Liver (tissue), 9 donors: Measurements from ENCODE around the gene FUT7. TPM values are rescaled to one million over a fixed set of nuclear protein-coding genes. Genes with fewer than 3 reads are reported as not detected.

Source experiments
- DNase-seq: peaks from one replicate; pipeline ENCODE4 v3.0.0-alpha.2; 2017; ENCODE audit warnings: low spot score
- H3K27ac ChIP-seq, 2 donors: one replicate each; pipeline ENCODE4 v1.7.0; 2013; ENCODE audit warnings: inconsistent platforms in 2 of 2, low read length in 2 of 2, control low read depth in 1 of 2, low read depth in 1 of 2, mild to moderate bottlenecking in 1 of 2
- H3K27me3 ChIP-seq, 4 donors: one replicate each; pipeline versions ENCODE4 v1.6.1 to v1.7.0; 2013; ENCODE audit warnings: low read length in 3 of 4, inconsistent platforms in 1 of 4, mild to moderate bottlenecking in 1 of 4, moderate library complexity in 1 of 4; ENCODE audit not compliant: control insufficient read depth in 4 of 4, insufficient read depth in 4 of 4
- H3K36me3 ChIP-seq, 4 donors: one replicate each; pipeline versions ENCODE4 v1.6.1 to v1.7.0; 2013; ENCODE audit warnings: low read length in 3 of 4, mild to moderate bottlenecking in 3 of 4, low read depth in 1 of 4, moderate library complexity in 1 of 4; ENCODE audit not compliant: control insufficient read depth in 4 of 4, insufficient read depth in 3 of 4
- H3K4me1 ChIP-seq, 4 donors: one replicate each; pipeline versions ENCODE4 v1.6.1 to v1.7.0; 2013; ENCODE audit warnings: low read length in 3 of 4, mild to moderate bottlenecking in 3 of 4, moderate library complexity in 1 of 4; ENCODE audit not compliant: control insufficient read depth in 4 of 4, insufficient read depth in 4 of 4
- H3K4me3 ChIP-seq, 3 donors: one replicate each; pipeline versions ENCODE4 v1.6.1 to v1.7.0; 2013; ENCODE audit warnings: low read length in 3 of 3, control low read depth in 1 of 3, low read depth in 1 of 3, mild to moderate bottlenecking in 1 of 3
- H3K9ac ChIP-seq, 2 donors: one replicate each; pipeline ENCODE4 v1.7.0; 2013; ENCODE audit warnings: low read length in 2 of 2, mild to moderate bottlenecking in 2 of 2, moderate library complexity in 2 of 2, control low read depth in 1 of 2, low read depth in 1 of 2
- H3K9me3 ChIP-seq, 4 donors: one replicate each; pipeline versions ENCODE4 v1.6.1 to v1.7.0; 2013; ENCODE audit warnings: low read length in 3 of 4; ENCODE audit not compliant: control insufficient read depth in 4 of 4
- ATF3 ChIP-seq: IDR thresholded peaks from 2 replicates; pipeline ENCODE4 v1.6.1; 2016; ENCODE audit warnings: antibody characterized with exemption
- CTCF ChIP-seq: fragments of 150-350 bp; IDR thresholded peaks from 2 replicates; pipeline ENCODE4 v1.5.1; 2017; ENCODE audit warnings: improper control_type of control experiment, low read depth, low read length; ENCODE audit not compliant: missing input control
- EGR1 ChIP-seq, 2 donors: IDR thresholded peaks; 2 replicates each; pipeline ENCODE4 v1.6.1; 2016 to 2018; ENCODE audit warnings: antibody characterized with exemption in 2 of 2, low read depth in 2 of 2
- FOXA1 ChIP-seq: IDR thresholded peaks from 2 replicates; pipeline ENCODE4 v1.6.1; 2016; ENCODE audit warnings: antibody characterized with exemption
- FOXA2 ChIP-seq: IDR thresholded peaks from 2 replicates; pipeline ENCODE4 v1.6.1; 2016; ENCODE audit warnings: antibody characterized with exemption
- GABPA ChIP-seq, 2 donors: IDR thresholded peaks in 1 of 2; conservative IDR thresholded peaks in 1 of 2; 2 replicates each; pipeline ENCODE4 v1.6.1; 2016; ENCODE audit warnings: antibody characterized with exemption in 2 of 2, mild to moderate bottlenecking in 1 of 2, moderate library complexity in 1 of 2
- HNF4A ChIP-seq, 2 donors: conservative IDR thresholded peaks; 2 replicates each; pipeline ENCODE4 v1.6.1; 2016; ENCODE audit warnings: antibody characterized with exemption in 2 of 2, mild to moderate bottlenecking in 2 of 2
- HNF4G ChIP-seq: IDR thresholded peaks from 2 replicates; pipeline ENCODE4 v1.6.1; 2016; ENCODE audit warnings: antibody characterized with exemption
- JUND ChIP-seq, 2 donors: IDR thresholded peaks; 2 replicates each; pipeline ENCODE4 v1.6.1; 2016; ENCODE audit warnings: antibody characterized with exemption in 2 of 2
- MAX ChIP-seq: IDR thresholded peaks from 2 replicates; pipeline ENCODE4 v1.6.1; 2016; ENCODE audit warnings: antibody characterized with exemption
- RAD21 ChIP-seq, 2 donors: IDR thresholded peaks; 2 replicates each; pipeline ENCODE4 v1.6.1; 2016; ENCODE audit warnings: antibody characterized with exemption in 2 of 2, mild to moderate bottlenecking in 2 of 2
- REST ChIP-seq: IDR thresholded peaks from 2 replicates; pipeline ENCODE4 v1.6.1; 2016; ENCODE audit warnings: antibody characterized with exemption, mild to moderate bottlenecking
- RXRA ChIP-seq, 2 donors: IDR thresholded peaks; 2 replicates each; pipeline ENCODE4 v1.6.1; 2017 to 2018; ENCODE audit warnings: antibody characterized with exemption in 2 of 2, mild to moderate bottlenecking in 1 of 2
- SP1 ChIP-seq: IDR thresholded peaks from 2 replicates; pipeline ENCODE4 v1.6.1; 2018; ENCODE audit warnings: antibody characterized with exemption, mild to moderate bottlenecking
- TAF1 ChIP-seq: conservative IDR thresholded peaks from 2 replicates; pipeline ENCODE4 v1.6.1; 2016; ENCODE audit warnings: antibody characterized with exemption, mild to moderate bottlenecking
- YY1 ChIP-seq: IDR thresholded peaks from 2 replicates; pipeline ENCODE4 v1.6.1; 2016; ENCODE audit warnings: antibody characterized with exemption, mild to moderate bottlenecking
- ZBTB33 ChIP-seq: IDR thresholded peaks from 2 replicates; pipeline ENCODE4 v1.6.1; 2016; ENCODE audit warnings: antibody characterized with exemption
- WGBS: extraction: QIAGEN DNeasy Blood & Tissue Kit; methylation state at CpG from one replicate; pipeline ENCODE4 v1.1.7; 2013; 5-methylcytosine and 5-hydroxymethylcytosine counted together
- polyA plus RNA-seq, 2 donors: library from polyadenylated mRNA; stranded (reverse) in 1 of 2; unstranded in 1 of 2; fragments of 200-250 nt in 1 of 2; fragments of >200 nt in 1 of 2; fragmentation: Nextera tagmentation in 1 of 2; extraction: Ambion mirVana in 1 of 2; gene quantifications; one replicate each; pipeline versions ENCODE4 v1.2.1 to v1.2.3, GENCODE V29; 2013 to 2015
- total RNA-seq, 2 donors: library from RNA; depleted of rRNA; stranded (reverse); fragments of >200 nt; gene quantifications; one replicate each; pipeline ENCODE4 v1.2.3, GENCODE V29; 2014
- donor health status: healthy.
- donor health status: healthy.
- donor health status: healthy.
- donor health status: healthy.
- donor health status: healthy.

Gene FUT7
- total and polyA plus RNA-seq, 4 donors: 0.14 to 0.67 (median 0.37) TPM; not detected in 1

GRCh38 chr9:136988872-136989271 is 43.0 kb downstream of the FUT7 start:
- peaks cover 0 to 6% (median 0%) of the 10 kb centered on the region in 4 donors for H3K27me3 ChIP-seq
- H3K9ac ChIP-seq: no peak overlapping the region
- no peak overlapping the region for H3K27ac ChIP-seq
- no peak overlapping the region for H3K4me3 ChIP-seq
- no peaks in the 10 kb centered on the region for H3K36me3 ChIP-seq
- no peak for DNase-seq
- TF ChIP-seq RAD21 (IDR thresholded peaks at IDR 0.05): no peak
- TF ChIP-seq YY1: no peak
- TF ChIP-seq TAF1: no peak
- TF ChIP-seq GABPA (IDR thresholded peaks at IDR 0.05 in 1 of 2, conservative IDR thresholded peaks at IDR 0.05 in 1 of 2): no peak
- 96% methylated on average over 4 of the region's 4 CpGs for WGBS
- H3K9me3 ChIP-seq: no peaks in the 10 kb centered on the region
- peaks cover 6 to 13% (median 8%) of the 10 kb centered on the region in 4 donors for H3K4me1 ChIP-seq

- peaks cover 0 to 6% (median under 1%) of the 10 kb centered on the region in 4 donors for H3K27me3 ChIP-seq
- TF ChIP-seq FOXA2 (no peak), MAX (no peak), FOXA1 (no peak), JUND (IDR thresholded peaks at IDR 0.05) (no peak), SP1 (no peak), YY1 (no peak), TAF1 (no peak), HNF4G (no peak), CTCF (no peak), RAD21 (IDR thresholded peaks at IDR 0.05) (no peak), RXRA (IDR thresholded peaks at IDR 0.05) (no peak)
Observed at GRCh38 chr9:136985853-136986252, 46.0 kb downstream of the FUT7 start.

GRCh38 chr9:136985027-136985602 is 46.8 kb downstream of the FUT7 start:
- Histone ChIP-seq H3K4me1 (peaks cover 0 to 4% (median 1%) of the 10 kb centered on the region in 4 donors), H3K4me3 (no peak overlapping the region), H3K27me3 (peaks cover 0 to 6% (median under 1%) of the 10 kb centered on the region in 4 donors), H3K9me3 (no peaks in the 10 kb centered on the region), H3K36me3 (no peaks in the 10 kb centered on the region), H3K27ac (no peak overlapping the region), H3K9ac (no peak overlapping the region)
- 17% methylated on average over 48 of the region's 48 CpGs for WGBS
- TF ChIP-seq FOXA2 (no peak), REST (no peak), SP1 (no peak), MAX (no peak), HNF4G (no peak), RAD21 (IDR thresholded peaks at IDR 0.05) (no peak), EGR1 (IDR thresholded peaks at IDR 0.05; ENCODE audit: low read depth in 2 of 2) (no peak), HNF4A (conservative IDR thresholded peaks at IDR 0.05) (no peak), ATF3 (no peak), GABPA (IDR thresholded peaks at IDR 0.05 in 1 of 2, conservative IDR thresholded peaks at IDR 0.05 in 1 of 2) (no peak), ZBTB33 (no peak), RXRA (IDR thresholded peaks at IDR 0.05) (no peak), TAF1 (no peak), FOXA1 (no peak)
- no peak for DNase-seq

More at GRCh38 chr9:136985853-136986252, 46.0 kb downstream of the FUT7 start:
- Histone ChIP-seq H3K27ac (no peak overlapping the region), H3K4me1 (peaks cover 0 to 4% (median 1%) of the 10 kb centered on the region in 4 donors), H3K9ac (no peak overlapping the region), H3K9me3 (no peaks in the 10 kb centered on the region), H3K36me3 (no peaks in the 10 kb centered on the region), H3K4me3 (no peak overlapping the region)
- DNase-seq: no peak
- WGBS: 31% methylated on average over 33 of the region's 33 CpGs
